GM23338 (cell line): ENCODE measurements around the gene ZDHHC5. TPM values are rescaled to one million over a fixed set of nuclear protein-coding genes. Genes with fewer than 3 reads are reported as not detected.

Source experiments
- ATAC-seq: fragments of 200-7000 bp; cut with Tn5 transposase; 3 replicates; pipeline ENCODE4 v1.9.1; 2020
- DNase-seq: peaks from one replicate; pipeline ENCODE4 v3.0.0-alpha.2; 2015; ENCODE audit warnings: low spot score
- H2AFZ ChIP-seq: fragments of 200-600 bp; sonication (generic); 2 replicates; pipeline ENCODE4 v1.8.0; 2016; ENCODE audit warnings: antibody characterized with exemption, mild to moderate bottlenecking, moderate library complexity
- H3F3A ChIP-seq: fragments of 200-600 bp; sonication (generic); replicated peaks from 2 replicates; pipeline ENCODE4 v1.8.0; 2017; ENCODE audit warnings: antibody characterized with exemption, mixed run types, low read depth
- H3K27ac ChIP-seq: fragments of 200-600 bp; sonication (generic); 2 replicates; pipeline ENCODE4 v1.6.1; 2016; ENCODE audit warnings: low read depth
- H3K27me3 ChIP-seq: fragments of 200-600 bp; sonication (generic); 2 replicates; pipeline ENCODE4 v1.8.0; 2016; ENCODE audit warnings: mild to moderate bottlenecking, mixed run types, moderate library complexity; ENCODE audit not compliant: insufficient read depth
- H3K36me3 ChIP-seq: fragments of 200-600 bp; sonication (generic); 2 replicates; pipeline ENCODE4 v1.8.0; 2016; ENCODE audit warnings: mild to moderate bottlenecking; ENCODE audit not compliant: insufficient read depth
- H3K4me1 ChIP-seq: fragments of 200-600 bp; sonication (generic); 2 replicates; pipeline ENCODE4 v1.8.0; 2016; ENCODE audit warnings: mild to moderate bottlenecking, moderate library complexity; ENCODE audit not compliant: insufficient read depth
- H3K4me2 ChIP-seq: fragments of 200-600 bp; sonication (generic); 2 replicates; pipeline ENCODE4 v1.7.1; 2017; ENCODE audit warnings: mixed run types
- H3K4me3 ChIP-seq: fragments of 200-600 bp; sonication (generic); 2 replicates; pipeline ENCODE4 v1.6.1; 2016; ENCODE audit warnings: mixed run types
- H3K79me2 ChIP-seq: fragments of 200-600 bp; sonication (generic); replicated peaks from 2 replicates; pipeline ENCODE4 v1.8.0; 2017; ENCODE audit warnings: mild to moderate bottlenecking; ENCODE audit not compliant: insufficient read depth
- H3K9me2 ChIP-seq: fragments of 200-600 bp; sonication (generic); 2 replicates; pipeline ENCODE4 v1.8.0; 2017; ENCODE audit not compliant: insufficient read depth
- H4K20me1 ChIP-seq: fragments of 200-600 bp; sonication (generic); replicated peaks from 2 replicates; pipeline ENCODE4 v1.8.0; 2017; ENCODE audit warnings: mild to moderate bottlenecking; ENCODE audit not compliant: insufficient read depth
- H3K27ac Mint-ChIP-seq: 2 replicates; pipeline ENCODE4 v1.8.0; 2020; ENCODE audit warnings: inconsistent platforms, mild to moderate bottlenecking, moderate library complexity, mixed read lengths
- H3K27me3 Mint-ChIP-seq: 3 replicates; pipeline ENCODE4 v1.8.0; 2022; ENCODE audit warnings: low read depth, mild to moderate bottlenecking, moderate library complexity, mixed read lengths, inconsistent platforms; ENCODE audit not compliant: insufficient read depth, poor library complexity
- H3K36me3 Mint-ChIP-seq: 3 replicates; pipeline ENCODE4 v1.8.0; 2021; ENCODE audit warnings: low read depth, mild to moderate bottlenecking, inconsistent platforms, moderate library complexity, mixed read lengths
- H3K4me1 Mint-ChIP-seq: 3 replicates; pipeline ENCODE4 v1.8.0; 2020; ENCODE audit warnings: mild to moderate bottlenecking, inconsistent platforms, mixed read lengths
- H3K4me3 Mint-ChIP-seq: 3 replicates; pipeline ENCODE4 v1.8.0; 2021; ENCODE audit warnings: moderate library complexity, mild to moderate bottlenecking, inconsistent platforms, mixed read lengths
- H3K9me3 Mint-ChIP-seq: 3 replicates; pipeline ENCODE4 v1.8.0; 2020; ENCODE audit warnings: moderate library complexity, mild to moderate bottlenecking, inconsistent platforms, mixed read lengths
- CREB1 ChIP-seq: fragments of 250-450 bp; sonication (Bioruptor Pico); IDR thresholded peaks from 2 replicates; pipeline ENCODE4 v1.5.0; 2020; ENCODE audit warnings: low read depth, mild to moderate bottlenecking, moderate library complexity
- EZH2 ChIP-seq: fragments of 200-600 bp; sonication (generic); IDR thresholded peaks from one replicate; pipeline ENCODE4 v1.8.0; 2017; ENCODE audit warnings: antibody characterized with exemption, mild to moderate bottlenecking, low read depth; ENCODE audit not compliant: unreplicated experiment
- POLR2AphosphoS5 ChIP-seq: IDR thresholded peaks from 2 replicates; pipeline ENCODE4 v1.6.1; 2016; ENCODE audit warnings: antibody characterized with exemption, low read depth
- ZNF331 ChIP-seq: fragments of 250-450 bp; sonication (Bioruptor Pico); IDR thresholded peaks from 2 replicates; pipeline ENCODE4 v1.5.0; 2020; ENCODE audit warnings: low read depth, mild to moderate bottlenecking, moderate library complexity
- long read RNA-seq: library from polyadenylated mRNA; unstranded; transcript quantifications from one replicate; pipeline ENCODE4 v2.0.0, GENCODE V29; 2020; ENCODE audit not compliant: unreplicated experiment
- polyA plus RNA-seq: library from polyadenylated mRNA; unstranded; fragments of >200 nt; fragmentation: Nextera tagmentation; extraction: Ambion mirVana; gene quantifications from 2 replicates; pipeline ENCODE4 v1.2.1, GENCODE V29; 2016
- total RNA-seq: library from RNA; depleted of rRNA; stranded (reverse); fragments of >200 nt; shearing (Covaris generic); gene quantifications from 2 replicates; pipeline ENCODE4 v1.2.3, GENCODE V29; 2014; rRNA removed
- TF ChIP-seq, protein P1 (sequence below), 2 experiments: fragments of 200-600 bp in 1 of 2; sonication (generic) in 1 of 2; conservative IDR thresholded peaks; 2 replicates each; pipeline versions ENCODE4 v1.5.1 to v1.6.1; 2016 to 2017; ENCODE audit warnings: antibody characterized with exemption in 2 of 2, low read depth in 2 of 2, mild to moderate bottlenecking in 2 of 2, moderate library complexity in 1 of 2

The ZDHHC5 gene, protein sequence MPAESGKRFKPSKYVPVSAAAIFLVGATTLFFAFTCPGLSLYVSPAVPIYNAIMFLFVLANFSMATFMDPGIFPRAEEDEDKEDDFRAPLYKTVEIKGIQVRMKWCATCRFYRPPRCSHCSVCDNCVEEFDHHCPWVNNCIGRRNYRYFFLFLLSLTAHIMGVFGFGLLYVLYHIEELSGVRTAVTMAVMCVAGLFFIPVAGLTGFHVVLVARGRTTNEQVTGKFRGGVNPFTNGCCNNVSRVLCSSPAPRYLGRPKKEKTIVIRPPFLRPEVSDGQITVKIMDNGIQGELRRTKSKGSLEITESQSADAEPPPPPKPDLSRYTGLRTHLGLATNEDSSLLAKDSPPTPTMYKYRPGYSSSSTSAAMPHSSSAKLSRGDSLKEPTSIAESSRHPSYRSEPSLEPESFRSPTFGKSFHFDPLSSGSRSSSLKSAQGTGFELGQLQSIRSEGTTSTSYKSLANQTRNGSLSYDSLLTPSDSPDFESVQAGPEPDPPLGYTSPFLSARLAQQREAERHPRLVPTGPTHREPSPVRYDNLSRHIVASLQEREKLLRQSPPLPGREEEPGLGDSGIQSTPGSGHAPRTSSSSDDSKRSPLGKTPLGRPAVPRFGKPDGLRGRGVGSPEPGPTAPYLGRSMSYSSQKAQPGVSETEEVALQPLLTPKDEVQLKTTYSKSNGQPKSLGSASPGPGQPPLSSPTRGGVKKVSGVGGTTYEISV
- total RNA-seq = 35.7 and 42.3 TPM in 2 replicates
- 15.7 and 16.9 TPM in 2 replicates for polyA plus RNA-seq
- long read RNA-seq, partial matches to known transcripts = 4 of 6 reads
- long read RNA-seq, other reads (novel, unspliced or antisense) = 2 of 6 reads

DNA sequence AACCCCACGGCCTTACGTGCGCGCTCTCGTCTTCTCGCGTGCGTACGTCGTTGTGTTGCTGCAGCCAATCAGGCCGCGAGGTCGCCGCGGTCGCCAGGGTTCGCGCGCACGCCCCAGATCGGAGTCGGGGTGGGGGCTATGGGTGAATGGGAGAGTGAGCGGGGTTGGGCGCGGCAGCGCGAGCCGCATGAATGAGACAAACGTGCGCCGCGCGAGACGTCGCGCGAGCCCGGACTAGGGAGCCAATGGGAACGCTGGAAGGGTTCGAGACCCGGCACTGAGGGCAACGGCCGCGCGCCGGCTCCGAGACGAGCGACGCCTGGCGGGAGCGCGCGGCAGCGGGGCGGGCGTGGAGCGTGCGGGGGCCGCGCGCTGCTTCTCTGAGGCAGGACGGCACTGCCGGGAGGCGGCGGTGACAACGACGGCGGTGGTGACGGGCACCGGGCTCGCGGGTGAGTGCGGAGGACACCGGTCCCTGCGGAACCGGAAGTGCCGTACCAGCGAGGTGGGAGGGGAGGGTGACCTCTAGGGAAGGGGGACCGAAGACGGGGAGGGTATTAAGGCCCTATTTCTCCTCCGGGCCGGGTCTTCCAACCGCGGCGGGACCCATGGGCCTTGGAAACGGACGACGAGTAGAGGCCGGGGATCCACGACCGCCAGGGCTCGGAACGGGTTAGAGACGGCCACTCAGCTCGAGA, at the start of gene ZDHHC5:
Gene ZDHHC5 (plus strand): TSS at position 379 of the 698 bp plus-strand sequence. CDS start 4,977 bp downstream, outside the sequence.
- Mint-ChIP-seq H3K27me3 (peaks cover 18% of the 10 kb centered on the region), H3K36me3 (peaks cover 18% of the 10 kb centered on the region), H3K27ac (peak within 1 kb of the TSS; percentile 100), H3K4me3 (peak within 1 kb of the TSS; percentile 97), H3K9me3 (peaks cover 2% of the 10 kb centered on the region; the same call in 2 of the 3 replicates), H3K4me1 (peaks cover 15% of the 10 kb centered on the region)
- 0 out of 2 replicates have a peak, but pooled peaks have one; percentile 7 for TF ChIP-seq CREB1 (CRISPR knock-in tag)
- TF ChIP-seq ZNF331 (CRISPR knock-in tag) = no peak
- TF ChIP-seq POLR2AphosphoS5 = peak; percentile 58; the same call in 1 of the 2 replicates
- TF ChIP-seq, protein P1, sequence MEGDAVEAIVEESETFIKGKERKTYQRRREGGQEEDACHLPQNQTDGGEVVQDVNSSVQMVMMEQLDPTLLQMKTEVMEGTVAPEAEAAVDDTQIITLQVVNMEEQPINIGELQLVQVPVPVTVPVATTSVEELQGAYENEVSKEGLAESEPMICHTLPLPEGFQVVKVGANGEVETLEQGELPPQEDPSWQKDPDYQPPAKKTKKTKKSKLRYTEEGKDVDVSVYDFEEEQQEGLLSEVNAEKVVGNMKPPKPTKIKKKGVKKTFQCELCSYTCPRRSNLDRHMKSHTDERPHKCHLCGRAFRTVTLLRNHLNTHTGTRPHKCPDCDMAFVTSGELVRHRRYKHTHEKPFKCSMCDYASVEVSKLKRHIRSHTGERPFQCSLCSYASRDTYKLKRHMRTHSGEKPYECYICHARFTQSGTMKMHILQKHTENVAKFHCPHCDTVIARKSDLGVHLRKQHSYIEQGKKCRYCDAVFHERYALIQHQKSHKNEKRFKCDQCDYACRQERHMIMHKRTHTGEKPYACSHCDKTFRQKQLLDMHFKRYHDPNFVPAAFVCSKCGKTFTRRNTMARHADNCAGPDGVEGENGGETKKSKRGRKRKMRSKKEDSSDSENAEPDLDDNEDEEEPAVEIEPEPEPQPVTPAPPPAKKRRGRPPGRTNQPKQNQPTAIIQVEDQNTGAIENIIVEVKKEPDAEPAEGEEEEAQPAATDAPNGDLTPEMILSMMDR (conservative IDR thresholded peaks at IDR 0.05; ENCODE audit: low read depth in 2 of 2) = peak in 1 of 2 experiments; percentile 10; a peak in 2 of 4 replicates
- Histone ChIP-seq H3K9me2 (no peaks in the 10 kb centered on the region), H3K36me3 (peaks cover 10% of the 10 kb centered on the region; the same call in 1 of the 2 replicates), H3K79me2 (peaks cover 46% of the 10 kb centered on the region), H3K4me3 (peak within 1 kb of the TSS; percentile 87), H3K27ac (peak within 1 kb of the TSS; percentile 88), H3K4me1 (peaks cover 5% of the 10 kb centered on the region; the same call in 1 of the 2 replicates), H3F3A (peaks cover 6% of the 10 kb centered on the region), H3K27me3 (no peaks in the 10 kb centered on the region), H2AFZ (peak within 1 kb of the TSS; percentile 53), H3K4me2 (peak within 1 kb of the TSS; percentile 88), H4K20me1 (peaks cover 7% of the 10 kb centered on the region; the same call in 1 of the 2 replicates)
- ATAC-seq = peak; percentile 87
- DNase-seq = peak; percentile 99

DNA sequence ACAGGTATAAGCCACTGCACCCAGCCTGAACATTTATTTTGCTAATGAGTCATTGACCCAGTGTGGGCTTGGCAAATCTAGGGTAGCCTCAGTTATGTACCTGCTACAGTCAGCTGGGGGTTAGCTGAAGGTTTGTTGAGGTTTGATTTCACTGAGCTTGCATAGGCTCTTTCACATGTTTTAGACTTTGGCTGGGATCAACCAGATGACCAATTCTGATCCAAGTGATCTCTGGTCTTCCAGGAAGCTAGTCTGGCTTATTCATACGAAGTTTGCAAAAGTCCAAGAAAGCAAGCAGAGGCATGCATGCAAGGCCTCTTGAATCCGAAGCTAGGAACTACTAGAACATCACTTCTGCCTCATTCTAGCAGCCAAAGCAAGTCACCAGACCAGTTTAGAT, 49.5 kb upstream of the ZDHHC5 start:
- no peaks in the 10 kb centered on the region for H3K36me3 ChIP-seq
- ATAC-seq (no peak), DNase-seq (no peak)
- peaks cover 25% of the 10 kb centered on the region; the same call in 2 of the 3 replicates for H3K9me3 Mint-ChIP-seq
- no peaks in the 10 kb centered on the region for H3F3A ChIP-seq
- no peaks in the 10 kb centered on the region for H3K4me1 ChIP-seq
- H3K36me3 Mint-ChIP-seq = peaks cover 29% of the 10 kb centered on the region
- no peaks in the 10 kb centered on the region for H3K79me2 ChIP-seq
- no peak overlapping the region for H3K27ac Mint-ChIP-seq
- no peak overlapping the region for H2AFZ ChIP-seq
- no peak overlapping the region for H3K27ac ChIP-seq
- no peaks in the 10 kb centered on the region for H3K9me2 ChIP-seq
- peaks cover 9% of the 10 kb centered on the region for H3K27me3 Mint-ChIP-seq
- H3K4me1 Mint-ChIP-seq = peaks cover 3% of the 10 kb centered on the region; the same call in 1 of the 3 replicates
- H3K27me3 ChIP-seq = no peaks in the 10 kb centered on the region
- no peaks in the 10 kb centered on the region for H4K20me1 ChIP-seq
- H3K4me3 ChIP-seq = no peak overlapping the region
- no peak overlapping the region for H3K4me2 ChIP-seq
- H3K4me3 Mint-ChIP-seq = no peak overlapping the region
- TF ChIP-seq, protein P1 (conservative IDR thresholded peaks at IDR 0.05; ENCODE audit: low read depth in 2 of 2) = no peak
- TF ChIP-seq EZH2 = no peak
- no peak for TF ChIP-seq CREB1 (CRISPR knock-in tag)
- TF ChIP-seq ZNF331 (CRISPR knock-in tag) = no peak
